GM19463 (cell line): ENCODE data around the gene MYO9B.

Experiments used
- ATAC-seq: cut with Tn5 transposase; IDR thresholded peaks from one replicate; pipeline ENCODE4 v1.9.1; 2021; ENCODE audit warnings: mild to moderate bottlenecking, moderate library complexity; ENCODE audit not compliant: unreplicated experiment

The MYO9B gene

GRCh38 chr19:17237747-17238706 lies 162.4 kb downstream of the MYO9B start:
- ATAC-seq: no peak

GRCh38 chr19:17240062-17240752 lies 164.6 kb downstream of the MYO9B start:
- no peak for ATAC-seq

GRCh38 chr19:17240826-17241399 lies 165.3 kb downstream of the MYO9B start:
- ATAC-seq: no peak

- no peak for ATAC-seq
These were observed 167.0 kb downstream of the MYO9B start for GRCh38 chr19:17242431-17243208.

- ATAC-seq: no peak
These were observed 167.7 kb downstream of the MYO9B start for GRCh38 chr19:17243211-17243829.

- no peak for ATAC-seq
These were observed 168.4 kb downstream of the MYO9B start for GRCh38 chr19:17243830-17244617.

- ATAC-seq: no peak
These were observed 169.3 kb downstream of the MYO9B start for GRCh38 chr19:17244618-17245534.

- peak; percentile 12 for ATAC-seq
These were observed 170.0 kb downstream of the MYO9B start, which contains the start of gene NR2F6 for GRCh38 chr19:17245535-17245984. Gene NR2F6, minus strand, starts transcription at chr19:17245919. Its CDS starts 699 bp downstream, at chr19:17245220.

GRCh38 chr19:17246681-17247425 lies 171.3 kb downstream of the MYO9B start:
- ATAC-seq: no peak

GRCh38 chr19:17248011-17248776 lies 172.6 kb downstream of the MYO9B start:
- ATAC-seq: no peak

- ATAC-seq: no peak
These were observed 174.4 kb downstream of the MYO9B start for GRCh38 chr19:17249887-17250548.

GRCh38 chr19:17254636-17255035 lies 179.1 kb downstream of the MYO9B start:
- ATAC-seq: no peak

GRCh38 chr19:17255150-17255621 lies 179.6 kb downstream of the MYO9B start:
- no peak for ATAC-seq

- ATAC-seq: no peak
These were observed 180.6 kb downstream of the MYO9B start for GRCh38 chr19:17256130-17256529.

- no peak for ATAC-seq
These were observed 183.7 kb downstream of the MYO9B start for GRCh38 chr19:17259118-17259780.

- ATAC-seq: no peak
These were observed 184.4 kb downstream of the MYO9B start for GRCh38 chr19:17259934-17260333.
